ENCODE measurements around the gene EMB. TPM values are rescaled to one million over a fixed set of nuclear protein-coding genes. Genes with fewer than 3 reads are reported as not detected.
"Not testable (repeated sequence)": the region's sequence is repeated elsewhere in the genome, so short reads cannot be mapped to it uniquely, and the experiment has no call there.

The EMB gene
- total RNA-seq, 1 experiment from 2014 or later = not detected

- H3K36me3 ChIP-seq; H3K4me3 ChIP-seq; H3K4me1 ChIP-seq (replicated peaks); H3K9me3 ChIP-seq (replicated peaks); DNase-seq (ENCODE audit: low read depth in 1 of 2, low spot score in 2 of 2); H3K27me3 ChIP-seq (replicated peaks); H3K27ac ChIP-seq: not testable (repeated sequence)
These were observed 1.8 kb upstream of the EMB start for GRCh38 chr5:50442559-50443539.

- no peaks in the 10 kb centered on the region for H3K9me3 ChIP-seq (replicated peaks)
- H3K36me3 ChIP-seq = no peaks in the 10 kb centered on the region
- no peaks in the 10 kb centered on the region for H3K27me3 ChIP-seq (replicated peaks)
- H3K27ac ChIP-seq = no peak overlapping the region
- no peak overlapping the region for H3K4me3 ChIP-seq
- H3K4me1 ChIP-seq (replicated peaks) = no peaks in the 10 kb centered on the region
- no peak for DNase-seq (ENCODE audit: low read depth in 1 of 2, low spot score in 2 of 2)
These were observed 436 bp upstream of the EMB start for GRCh38 chr5:50441493-50441955.

- H3K36me3 ChIP-seq = no peaks in the 10 kb centered on the region
These were observed 1.9 kb downstream of the EMB start for GRCh38 chr5:50439221-50439620.

GRCh38 chr5:50438060-50438459, 3.0 kb downstream of the EMB start:
- H3K9me3 ChIP-seq (replicated peaks); H3K4me3 ChIP-seq; H3K36me3 ChIP-seq; DNase-seq (ENCODE audit: low read depth in 1 of 2, low spot score in 2 of 2); H3K27me3 ChIP-seq (replicated peaks); H3K27ac ChIP-seq; H3K4me1 ChIP-seq (replicated peaks): not testable (repeated sequence)

More at GRCh38 chr5:50439221-50439620, 1.9 kb downstream of the EMB start:
- no peak overlapping the region for H3K4me3 ChIP-seq
- H3K27ac ChIP-seq = no peak overlapping the region
- H3K9me3 ChIP-seq (replicated peaks) = no peaks in the 10 kb centered on the region
- no peak for DNase-seq (ENCODE audit: low read depth in 1 of 2, low spot score in 2 of 2)
- H3K4me1 ChIP-seq (replicated peaks) = no peaks in the 10 kb centered on the region
- H3K27me3 ChIP-seq (replicated peaks) = no peaks in the 10 kb centered on the region

- no peaks in the 10 kb centered on the region for H3K4me1 ChIP-seq (replicated peaks)
- no peak for DNase-seq (ENCODE audit: low read depth in 1 of 2, low spot score in 2 of 2)
- H3K27ac ChIP-seq = no peak overlapping the region
- no peaks in the 10 kb centered on the region for H3K27me3 ChIP-seq (replicated peaks)
- H3K36me3 ChIP-seq = no peaks in the 10 kb centered on the region
- no peak overlapping the region for H3K4me3 ChIP-seq
- no peaks in the 10 kb centered on the region for H3K9me3 ChIP-seq (replicated peaks)
These were observed 5.9 kb downstream of the EMB start for GRCh38 chr5:50435168-50435567.

GRCh38 chr5:50431133-50431904, 9.8 kb downstream of the EMB start:
- not testable (repeated sequence) for H3K27ac ChIP-seq; H3K4me3 ChIP-seq; DNase-seq (ENCODE audit: low read depth in 1 of 2, low spot score in 2 of 2); H3K36me3 ChIP-seq; H3K9me3 ChIP-seq (replicated peaks); H3K27me3 ChIP-seq (replicated peaks); H3K4me1 ChIP-seq (replicated peaks)

GRCh38 chr5:50423100-50423799, 17.8 kb downstream of the EMB start:
- not testable (repeated sequence) for H3K27me3 ChIP-seq (replicated peaks); H3K4me3 ChIP-seq; H3K9me3 ChIP-seq (replicated peaks); H3K36me3 ChIP-seq; H3K4me1 ChIP-seq (replicated peaks); DNase-seq (ENCODE audit: low read depth in 1 of 2, low spot score in 2 of 2); H3K27ac ChIP-seq

- not testable (repeated sequence) for H3K9me3 ChIP-seq (replicated peaks); H3K27ac ChIP-seq; H3K4me1 ChIP-seq (replicated peaks); H3K4me3 ChIP-seq; H3K36me3 ChIP-seq; DNase-seq (ENCODE audit: low read depth in 1 of 2, low spot score in 2 of 2); H3K27me3 ChIP-seq (replicated peaks)
These were observed 19.7 kb downstream of the EMB start for GRCh38 chr5:50421184-50421950.

GRCh38 chr5:50420343-50420935, 20.6 kb downstream of the EMB start:
- H3K36me3 ChIP-seq = no peaks in the 10 kb centered on the region
- H3K4me3 ChIP-seq = no peak overlapping the region
- no peak overlapping the region for H3K27ac ChIP-seq
- no peaks in the 10 kb centered on the region for H3K27me3 ChIP-seq (replicated peaks)
- no peak for DNase-seq (ENCODE audit: low read depth in 1 of 2, low spot score in 2 of 2)
- no peaks in the 10 kb centered on the region for H3K9me3 ChIP-seq (replicated peaks)
- H3K4me1 ChIP-seq (replicated peaks) = no peaks in the 10 kb centered on the region

- not testable (repeated sequence) for H3K36me3 ChIP-seq; H3K9me3 ChIP-seq (replicated peaks); H3K4me3 ChIP-seq; H3K4me1 ChIP-seq (replicated peaks); H3K27me3 ChIP-seq (replicated peaks); DNase-seq (ENCODE audit: low read depth in 1 of 2, low spot score in 2 of 2); H3K27ac ChIP-seq
These were observed 21.4 kb downstream of the EMB start for GRCh38 chr5:50419656-50420055.

GRCh38 chr5:50416637-50417036, 24.5 kb downstream of the EMB start:
- not testable (repeated sequence) for H3K36me3 ChIP-seq; H3K4me1 ChIP-seq (replicated peaks); H3K4me3 ChIP-seq; H3K27ac ChIP-seq; DNase-seq (ENCODE audit: low read depth in 1 of 2, low spot score in 2 of 2); H3K9me3 ChIP-seq (replicated peaks); H3K27me3 ChIP-seq (replicated peaks)

- Histone ChIP-seq H3K4me1 (replicated peaks) (no peaks in the 10 kb centered on the region), H3K27me3 (replicated peaks) (no peaks in the 10 kb centered on the region), H3K36me3 (no peaks in the 10 kb centered on the region), H3K4me3 (no peak overlapping the region), H3K27ac (no peak overlapping the region), H3K9me3 (replicated peaks) (no peaks in the 10 kb centered on the region)
- no peak for DNase-seq (ENCODE audit: low read depth in 1 of 2, low spot score in 2 of 2)
These were observed 25.2 kb downstream of the EMB start for GRCh38 chr5:50415912-50416311.

GRCh38 chr5:50410932-50411331, 30.2 kb downstream of the EMB start:
- H3K4me1 ChIP-seq (replicated peaks); H3K9me3 ChIP-seq (replicated peaks); H3K27ac ChIP-seq; DNase-seq (ENCODE audit: low read depth in 1 of 2, low spot score in 2 of 2); H3K27me3 ChIP-seq (replicated peaks); H3K36me3 ChIP-seq; H3K4me3 ChIP-seq: not testable (repeated sequence)
